Measurements from ENCODE around the gene MT1X.

Gene MT1X

GRCh38 chr16:56684256-56684925 lies 2.1 kb downstream of the MT1X start:
- H2BK15ac ChIP-seq (ENCODE audit: low read depth, poor library complexity, severe bottlenecking) = no peak overlapping the region
- no peaks in the 10 kb centered on the region for H3K27me3 ChIP-seq (ENCODE audit: control insufficient read depth in 1 of 2, insufficient read depth in 1 of 2, low read length in 2 of 2)
- no peak overlapping the region for H3K4ac ChIP-seq (ENCODE audit: low read depth in 1 of 2, low read length in 2 of 2)
- H2AFZ ChIP-seq (ENCODE audit: low read depth, low read length) = no peak overlapping the region
- no peak overlapping the region for H2BK5ac ChIP-seq (ENCODE audit: low read depth, low read length, poor library complexity, severe bottlenecking)
- no peak overlapping the region for H3K4me3 ChIP-seq (ENCODE audit: insufficient read depth in 1 of 2, low read depth in 1 of 2, low read length in 2 of 2)
- H3K9me3 ChIP-seq (ENCODE audit: control insufficient read depth, low read length) = peaks cover 10% of the 10 kb centered on the region
- H3K23ac ChIP-seq (ENCODE audit: low read length in 2 of 2) = no peak overlapping the region
- H4K91ac ChIP-seq (ENCODE audit: low read length) = no peak overlapping the region
- no peak for DNase-seq
- H2BK12ac ChIP-seq (ENCODE audit: low read length in 2 of 2) = no peak overlapping the region
- H3K27ac ChIP-seq (ENCODE audit: low read length, poor library complexity, severe bottlenecking) = no peak overlapping the region
- no peak overlapping the region for H4K8ac ChIP-seq (ENCODE audit: low read length)
- H3K36me3 ChIP-seq (ENCODE audit: control insufficient read depth in 1 of 2, insufficient read depth in 2 of 2, low read depth in 1 of 2, low read length in 2 of 2) = no peaks in the 10 kb centered on the region
- H3K4me2 ChIP-seq (ENCODE audit: low read length, poor library complexity, severe bottlenecking) = no peak overlapping the region
- H3K4me1 ChIP-seq (ENCODE audit: control insufficient read depth, insufficient read depth, low read depth, low read length) = peaks cover 13% of the 10 kb centered on the region
- no peak overlapping the region for H3K18ac ChIP-seq (ENCODE audit: low read depth in 1 of 2, low read length in 2 of 2)
- no peak overlapping the region for H3K9ac ChIP-seq (ENCODE audit: low read length)
- WGBS = 69% methylated on average over 3 of the region's 4 CpGs
- H2AK5ac ChIP-seq (ENCODE audit: low read length, severe bottlenecking) = no peak overlapping the region
- no peak overlapping the region for H2BK120ac ChIP-seq (ENCODE audit: low read depth, low read length)
- H3K14ac ChIP-seq (ENCODE audit: low read length in 2 of 2) = no peak overlapping the region
- no peaks in the 10 kb centered on the region for H3K79me1 ChIP-seq (replicated peaks; ENCODE audit: low read length, poor library complexity, severe bottlenecking)

- peaks cover 10% of the 10 kb centered on the region for H3K9me3 ChIP-seq (ENCODE audit: control insufficient read depth, low read length)
- H4K8ac ChIP-seq (ENCODE audit: low read length) = no peak overlapping the region
- H2BK12ac ChIP-seq (ENCODE audit: low read length in 2 of 2) = no peak overlapping the region
- no peak overlapping the region for H3K4me2 ChIP-seq (ENCODE audit: low read length, poor library complexity, severe bottlenecking)
- no peak overlapping the region for H4K91ac ChIP-seq (ENCODE audit: low read length)
- no peak overlapping the region for H3K4me3 ChIP-seq (ENCODE audit: insufficient read depth in 1 of 2, low read depth in 1 of 2, low read length in 2 of 2)
- H2BK15ac ChIP-seq (ENCODE audit: low read depth, poor library complexity, severe bottlenecking) = no peak overlapping the region
- no peak overlapping the region for H3K27ac ChIP-seq (ENCODE audit: low read length, poor library complexity, severe bottlenecking)
- no peak overlapping the region for H3K23ac ChIP-seq (ENCODE audit: low read length in 2 of 2)
- 95% methylated on average over 4 of the region's 4 CpGs for WGBS
- no peaks in the 10 kb centered on the region for H3K36me3 ChIP-seq (ENCODE audit: control insufficient read depth in 1 of 2, insufficient read depth in 2 of 2, low read depth in 1 of 2, low read length in 2 of 2)
- H3K4ac ChIP-seq (ENCODE audit: low read depth in 1 of 2, low read length in 2 of 2) = no peak overlapping the region
- peaks cover 13% of the 10 kb centered on the region for H3K4me1 ChIP-seq (ENCODE audit: control insufficient read depth, insufficient read depth, low read depth, low read length)
- H3K9ac ChIP-seq (ENCODE audit: low read length) = no peak overlapping the region
- no peaks in the 10 kb centered on the region for H3K27me3 ChIP-seq (ENCODE audit: control insufficient read depth in 1 of 2, insufficient read depth in 1 of 2, low read length in 2 of 2)
- no peaks in the 10 kb centered on the region for H3K79me1 ChIP-seq (replicated peaks; ENCODE audit: low read length, poor library complexity, severe bottlenecking)
- DNase-seq = no peak
- no peak overlapping the region for H3K18ac ChIP-seq (ENCODE audit: low read depth in 1 of 2, low read length in 2 of 2)
- no peak overlapping the region for H2BK120ac ChIP-seq (ENCODE audit: low read depth, low read length)
- no peak overlapping the region for H3K14ac ChIP-seq (ENCODE audit: low read length in 2 of 2)
- no peak overlapping the region for H2BK5ac ChIP-seq (ENCODE audit: low read depth, low read length, poor library complexity, severe bottlenecking)
- H2AK5ac ChIP-seq (ENCODE audit: low read length, severe bottlenecking) = no peak overlapping the region
- H2AFZ ChIP-seq (ENCODE audit: low read depth, low read length) = no peak overlapping the region
Measured at GRCh38 chr16:56684926-56685590, 2.8 kb downstream of the MT1X start.

GRCh38 chr16:56686758-56687157 lies 4.5 kb downstream of the MT1X start:
- H3K4me1 ChIP-seq (ENCODE audit: control insufficient read depth, insufficient read depth, low read depth, low read length) = peaks cover 12% of the 10 kb centered on the region
- no peak overlapping the region for H2BK15ac ChIP-seq (ENCODE audit: low read depth, poor library complexity, severe bottlenecking)
- no peak overlapping the region for H3K18ac ChIP-seq (ENCODE audit: low read depth in 1 of 2, low read length in 2 of 2)
- no peaks in the 10 kb centered on the region for H3K79me1 ChIP-seq (replicated peaks; ENCODE audit: low read length, poor library complexity, severe bottlenecking)
- no peak overlapping the region for H3K27ac ChIP-seq (ENCODE audit: low read length, poor library complexity, severe bottlenecking)
- no peaks in the 10 kb centered on the region for H3K27me3 ChIP-seq (ENCODE audit: control insufficient read depth in 1 of 2, insufficient read depth in 1 of 2, low read length in 2 of 2)
- no peak overlapping the region for H2AK5ac ChIP-seq (ENCODE audit: low read length, severe bottlenecking)
- no peak overlapping the region for H3K9ac ChIP-seq (ENCODE audit: low read length)
- H3K36me3 ChIP-seq (ENCODE audit: control insufficient read depth in 1 of 2, insufficient read depth in 2 of 2, low read depth in 1 of 2, low read length in 2 of 2) = no peaks in the 10 kb centered on the region
- H2AFZ ChIP-seq (ENCODE audit: low read depth, low read length) = no peak overlapping the region
- no peak overlapping the region for H3K14ac ChIP-seq (ENCODE audit: low read length in 2 of 2)
- no peak overlapping the region for H2BK120ac ChIP-seq (ENCODE audit: low read depth, low read length)
- H3K4me3 ChIP-seq (ENCODE audit: insufficient read depth in 1 of 2, low read depth in 1 of 2, low read length in 2 of 2) = no peak overlapping the region
- WGBS = 93% methylated on average over 7 of the region's 7 CpGs
- no peak overlapping the region for H3K4ac ChIP-seq (ENCODE audit: low read depth in 1 of 2, low read length in 2 of 2)
- no peak overlapping the region for H4K91ac ChIP-seq (ENCODE audit: low read length)
- H3K23ac ChIP-seq (ENCODE audit: low read length in 2 of 2) = no peak overlapping the region
- peaks cover 10% of the 10 kb centered on the region for H3K9me3 ChIP-seq (ENCODE audit: control insufficient read depth, low read length)
- no peak overlapping the region for H4K8ac ChIP-seq (ENCODE audit: low read length)
- no peak for DNase-seq
- no peak overlapping the region for H2BK12ac ChIP-seq (ENCODE audit: low read length in 2 of 2)
- H3K4me2 ChIP-seq (ENCODE audit: low read length, poor library complexity, severe bottlenecking) = no peak overlapping the region
- no peak overlapping the region for H2BK5ac ChIP-seq (ENCODE audit: low read depth, low read length, poor library complexity, severe bottlenecking)

GRCh38 chr16:56688762-56689161 lies 6.5 kb downstream of the MT1X start:
- Histone ChIP-seq H3K27ac (ENCODE audit: low read length, poor library complexity, severe bottlenecking) (no peak overlapping the region), H3K23ac (ENCODE audit: low read length in 2 of 2) (no peak overlapping the region), H3K9ac (ENCODE audit: low read length) (no peak overlapping the region), H3K9me3 (ENCODE audit: control insufficient read depth, low read length) (peaks cover 10% of the 10 kb centered on the region), H3K79me1 (replicated peaks; ENCODE audit: low read length, poor library complexity, severe bottlenecking) (no peaks in the 10 kb centered on the region), H2AK5ac (ENCODE audit: low read length, severe bottlenecking) (no peak overlapping the region), H4K91ac (ENCODE audit: low read length) (no peak overlapping the region), H2BK5ac (ENCODE audit: low read depth, low read length, poor library complexity, severe bottlenecking) (no peak overlapping the region), H3K27me3 (ENCODE audit: control insufficient read depth in 1 of 2, insufficient read depth in 1 of 2, low read length in 2 of 2) (no peaks in the 10 kb centered on the region), H4K8ac (ENCODE audit: low read length) (no peak overlapping the region), H3K14ac (ENCODE audit: low read length in 2 of 2) (no peak overlapping the region), H3K4me1 (ENCODE audit: control insufficient read depth, insufficient read depth, low read depth, low read length) (peaks cover 3% of the 10 kb centered on the region), H2AFZ (ENCODE audit: low read depth, low read length) (no peak overlapping the region), H3K4me3 (ENCODE audit: insufficient read depth in 1 of 2, low read depth in 1 of 2, low read length in 2 of 2) (no peak overlapping the region), H2BK12ac (ENCODE audit: low read length in 2 of 2) (no peak overlapping the region), H3K36me3 (ENCODE audit: control insufficient read depth in 1 of 2, insufficient read depth in 2 of 2, low read depth in 1 of 2, low read length in 2 of 2) (no peaks in the 10 kb centered on the region), H2BK120ac (ENCODE audit: low read depth, low read length) (no peak overlapping the region), H2BK15ac (ENCODE audit: low read depth, poor library complexity, severe bottlenecking) (no peak overlapping the region), H3K4me2 (ENCODE audit: low read length, poor library complexity, severe bottlenecking) (no peak overlapping the region), H3K18ac (ENCODE audit: low read depth in 1 of 2, low read length in 2 of 2) (no peak overlapping the region), H3K4ac (ENCODE audit: low read depth in 1 of 2, low read length in 2 of 2) (no peak overlapping the region)
- WGBS = 14% methylated on average over 1 of the region's 1 CpG
- DNase-seq = no peak

Data from mesenchymal stem cell (in vitro differentiated cells and primary cell).